Fibroblast of lung (primary cell): ENCODE measurements around the gene NME7. TPM values are rescaled to one million over a fixed set of nuclear protein-coding genes. Genes with fewer than 3 reads are reported as not detected.

Experiments
- DNase-seq, 2 donors: peaks; one replicate each; pipeline versions ENCODE4 v3.0.0 to v3.0.0-alpha.2; 2010; ENCODE audit warnings: low read depth in 2 of 2
- H2AFZ ChIP-seq: 2 replicates; pipeline ENCODE4 v1.5.1; 2012; ENCODE audit warnings: low read length, control low read depth, inconsistent platforms
- H3K27ac ChIP-seq: 2 replicates; pipeline ENCODE4 v1.5.1; 2011; ENCODE audit warnings: low read length, control low read depth; ENCODE audit not compliant: insufficient read depth
- H3K27me3 ChIP-seq: 2 replicates; pipeline ENCODE4 v1.5.1; 2011; ENCODE audit warnings: mild to moderate bottlenecking, low read length; ENCODE audit not compliant: control insufficient read depth, insufficient read depth
- H3K36me3 ChIP-seq: 2 replicates; pipeline ENCODE4 v1.5.1; 2011; ENCODE audit warnings: low read length; ENCODE audit not compliant: control insufficient read depth, insufficient read depth
- H3K4me1 ChIP-seq: 2 replicates; pipeline ENCODE4 v1.5.1; 2011; ENCODE audit warnings: low read length; ENCODE audit not compliant: control insufficient read depth, insufficient read depth; ENCODE audit errors: extremely low read depth
- H3K4me2 ChIP-seq: 2 replicates; pipeline ENCODE4 v1.5.1; 2011; ENCODE audit warnings: low read length, control low read depth; ENCODE audit not compliant: insufficient read depth; ENCODE audit errors: extremely low read depth
- H3K4me3 ChIP-seq, 4 experiments: fragments of 200-600 bp in 1 of 4; sonication (generic) in 1 of 4; replicated peaks in 1 of 4; 2 replicates each; pipeline ENCODE4 v1.5.1; 2011 to 2016; ENCODE audit warnings: low read length in 4 of 4, low read depth in 3 of 4, mild to moderate bottlenecking in 3 of 4, control low read depth in 2 of 4, inconsistent platforms in 1 of 4, mixed read lengths in 1 of 4; ENCODE audit not compliant: insufficient read depth in 1 of 4; ENCODE audit errors: control extremely low read depth in 1 of 4
- H3K79me2 ChIP-seq: 2 replicates; pipeline ENCODE4 v1.5.1; 2012; ENCODE audit warnings: mild to moderate bottlenecking, low read length, inconsistent platforms; ENCODE audit not compliant: control insufficient read depth, insufficient read depth
- H3K9ac ChIP-seq: 2 replicates; pipeline ENCODE4 v1.5.1; 2011; ENCODE audit warnings: mild to moderate bottlenecking, low read length, control low read depth; ENCODE audit not compliant: insufficient read depth
- H3K9me3 ChIP-seq: 2 replicates; pipeline ENCODE4 v1.5.1; 2012; ENCODE audit warnings: low read depth, low read length; ENCODE audit not compliant: control insufficient read depth, insufficient read depth
- H4K20me1 ChIP-seq: 2 replicates; pipeline ENCODE4 v1.5.1; 2011; ENCODE audit warnings: low read length; ENCODE audit not compliant: control insufficient read depth, insufficient read depth; ENCODE audit errors: extremely low read depth
- EZH2 ChIP-seq: IDR thresholded peaks from 2 replicates; pipeline ENCODE4 v1.5.1; 2012; ENCODE audit warnings: low read length, control low read depth, mild to moderate bottlenecking; ENCODE audit errors: missing control alignments
- polyA plus RNA-seq, 2 donors: library from polyadenylated mRNA; depleted of rRNA in 1 of 2; stranded (reverse) in 1 of 2; unstranded in 1 of 2; fragments of >200 nt; gene quantifications; 2 replicates each; pipeline ENCODE4 v1.2.1, GENCODE V29; 2011 to 2012; ENCODE audit warnings: missing spikeins in 1 of 2
- total RNA-seq: library from RNA; depleted of rRNA; stranded (reverse); fragments of >200 nt; gene quantifications from 2 replicates; pipeline ENCODE4 v1.2.1, GENCODE V29; 2014
- TF ChIP-seq, protein P1 (sequence below), 2 donors: IDR thresholded peaks in 1 of 2; conservative IDR thresholded peaks in 1 of 2; 1 replicate in 1 of 2; 2 replicates in 1 of 2; pipeline ENCODE4 v1.5.1; 2011 to 2012; ENCODE audit warnings: low read length in 2 of 2, control low read depth in 1 of 2, inconsistent platforms in 1 of 2, low read depth in 1 of 2, mild to moderate bottlenecking in 1 of 2

NME7 gene
- total and polyA plus RNA-seq, 2 donors (not counting 1 experiment from before 2014, with no cell fraction given) = 21.0 to 30.8 TPM

DNA sequence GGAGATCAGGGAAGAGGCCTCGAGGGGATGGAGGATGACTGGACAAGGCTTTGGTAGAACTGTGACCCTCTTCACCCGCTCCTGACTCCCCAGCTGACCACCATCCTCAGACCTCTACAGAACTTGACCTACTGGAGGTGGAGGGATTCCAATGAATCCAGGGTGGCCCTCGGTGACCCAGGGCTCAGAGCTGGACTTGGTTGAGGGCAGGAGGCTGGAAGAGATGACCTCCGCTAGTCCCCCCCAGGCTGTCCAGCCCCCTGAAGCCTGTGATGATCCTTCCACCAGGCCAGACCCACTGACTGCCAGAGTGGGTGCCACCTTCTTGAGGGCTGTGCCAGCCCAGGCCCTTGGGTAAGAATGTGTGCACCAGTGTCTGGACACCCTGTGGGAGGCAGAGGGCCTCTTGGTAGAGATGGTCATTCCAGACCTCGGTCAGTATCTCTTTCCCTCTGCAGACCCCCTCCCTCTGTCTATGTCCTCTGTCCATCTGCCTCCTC lies 216.2 kb downstream of the NME7 start:
- no peak overlapping the region for H3K4me3 ChIP-seq
- no peaks in the 10 kb centered on the region for H3K9me3 ChIP-seq
- H4K20me1 ChIP-seq = no peaks in the 10 kb centered on the region
- no peaks in the 10 kb centered on the region for H3K79me2 ChIP-seq
- H3K36me3 ChIP-seq = no peaks in the 10 kb centered on the region
- H3K4me2 ChIP-seq = no peak overlapping the region
- DNase-seq = no peak
- no peak overlapping the region for H2AFZ ChIP-seq
- no peak for TF ChIP-seq EZH2
- TF ChIP-seq, protein P1, sequence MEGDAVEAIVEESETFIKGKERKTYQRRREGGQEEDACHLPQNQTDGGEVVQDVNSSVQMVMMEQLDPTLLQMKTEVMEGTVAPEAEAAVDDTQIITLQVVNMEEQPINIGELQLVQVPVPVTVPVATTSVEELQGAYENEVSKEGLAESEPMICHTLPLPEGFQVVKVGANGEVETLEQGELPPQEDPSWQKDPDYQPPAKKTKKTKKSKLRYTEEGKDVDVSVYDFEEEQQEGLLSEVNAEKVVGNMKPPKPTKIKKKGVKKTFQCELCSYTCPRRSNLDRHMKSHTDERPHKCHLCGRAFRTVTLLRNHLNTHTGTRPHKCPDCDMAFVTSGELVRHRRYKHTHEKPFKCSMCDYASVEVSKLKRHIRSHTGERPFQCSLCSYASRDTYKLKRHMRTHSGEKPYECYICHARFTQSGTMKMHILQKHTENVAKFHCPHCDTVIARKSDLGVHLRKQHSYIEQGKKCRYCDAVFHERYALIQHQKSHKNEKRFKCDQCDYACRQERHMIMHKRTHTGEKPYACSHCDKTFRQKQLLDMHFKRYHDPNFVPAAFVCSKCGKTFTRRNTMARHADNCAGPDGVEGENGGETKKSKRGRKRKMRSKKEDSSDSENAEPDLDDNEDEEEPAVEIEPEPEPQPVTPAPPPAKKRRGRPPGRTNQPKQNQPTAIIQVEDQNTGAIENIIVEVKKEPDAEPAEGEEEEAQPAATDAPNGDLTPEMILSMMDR (conservative IDR thresholded peaks at IDR 0.05 in 1 of 2, IDR thresholded peaks at IDR 0.05 in 1 of 2; ENCODE audit: low read depth in 1 of 2, low read length in 2 of 2) = no peak
- H3K9ac ChIP-seq = no peak overlapping the region
- H3K27ac ChIP-seq = no peak overlapping the region
- no peaks in the 10 kb centered on the region for H3K27me3 ChIP-seq
- H3K4me1 ChIP-seq = no peaks in the 10 kb centered on the region

DNA sequence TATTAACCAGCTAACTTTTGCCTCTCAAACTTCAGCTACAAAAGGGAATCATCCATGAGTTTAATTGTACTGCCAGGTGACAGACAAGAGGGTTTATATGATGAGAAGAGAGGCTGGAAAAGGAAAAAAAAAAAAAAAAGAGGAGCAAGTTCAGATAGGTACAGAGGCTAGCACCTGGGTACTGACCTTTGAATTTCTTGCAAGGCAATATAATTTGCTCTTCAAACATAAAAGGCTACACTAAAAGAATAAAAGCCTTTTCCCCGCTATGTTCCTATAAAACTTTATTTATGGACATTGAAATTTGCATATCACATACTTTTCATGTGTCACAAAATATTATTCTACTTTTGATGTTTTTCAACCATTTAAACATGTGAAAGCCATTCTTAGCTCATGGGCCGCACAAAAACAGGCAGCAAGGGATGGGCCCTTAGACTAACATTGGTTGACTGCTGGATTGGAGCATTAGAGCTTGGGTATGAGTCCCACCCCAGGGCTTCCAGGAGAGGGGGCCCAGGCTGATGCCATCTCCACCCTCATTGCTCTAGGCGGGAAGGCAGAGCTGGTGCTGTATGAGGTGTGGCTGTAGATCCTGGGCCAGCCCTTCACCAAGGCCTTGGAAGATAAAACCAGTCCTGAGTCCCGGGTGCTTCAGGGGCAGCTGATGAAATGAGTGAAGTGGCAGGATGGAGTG lies 216.8 kb downstream of the NME7 start:
- no peak overlapping the region for H3K9ac ChIP-seq
- no peaks in the 10 kb centered on the region for H3K36me3 ChIP-seq
- H3K9me3 ChIP-seq = no peaks in the 10 kb centered on the region
- no peaks in the 10 kb centered on the region for H4K20me1 ChIP-seq
- H3K27ac ChIP-seq = no peak overlapping the region
- no peak overlapping the region for H2AFZ ChIP-seq
- H3K79me2 ChIP-seq = no peaks in the 10 kb centered on the region
- no peak overlapping the region for H3K4me2 ChIP-seq
- no peaks in the 10 kb centered on the region for H3K27me3 ChIP-seq
- H3K4me3 ChIP-seq = no peak overlapping the region
- no peak for TF ChIP-seq EZH2
- TF ChIP-seq, protein P1 (conservative IDR thresholded peaks at IDR 0.05 in 1 of 2, IDR thresholded peaks at IDR 0.05 in 1 of 2; ENCODE audit: low read depth in 1 of 2, low read length in 2 of 2) = no peak
- no peaks in the 10 kb centered on the region for H3K4me1 ChIP-seq
- no peak for DNase-seq

DNA sequence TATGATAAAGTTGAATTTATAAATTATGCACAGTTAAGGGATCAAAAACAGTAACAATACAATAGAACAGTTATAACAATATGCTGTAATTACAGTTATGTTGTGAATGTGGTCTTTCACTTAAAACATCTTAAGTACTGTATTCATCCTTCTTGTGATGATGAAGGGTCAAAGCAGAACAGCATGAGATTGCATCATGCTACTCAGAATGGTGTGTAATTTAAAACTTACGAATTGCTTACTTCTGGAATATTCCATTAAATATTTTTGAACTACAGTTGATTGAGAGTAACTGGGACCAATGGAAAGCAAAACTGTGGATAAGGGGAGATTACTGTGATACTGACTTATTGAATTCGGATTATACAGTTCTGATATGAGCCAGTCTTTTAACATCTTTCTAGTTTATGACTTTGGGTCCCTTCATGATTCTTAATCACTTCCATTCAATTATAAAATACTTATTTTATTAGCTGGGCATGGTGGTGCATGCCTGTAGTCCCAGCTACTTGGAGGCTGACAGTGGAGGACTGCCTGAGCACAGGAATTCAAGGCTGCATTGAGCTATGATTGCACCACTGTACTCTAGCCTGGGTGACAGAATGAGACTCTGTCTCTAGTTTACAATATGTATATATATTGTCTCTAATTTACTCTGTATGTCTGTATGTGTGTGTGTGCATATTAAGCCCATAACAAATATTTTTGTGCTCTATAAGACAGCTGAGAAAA lies 217.9 kb downstream of the NME7 start:
- H3K36me3 ChIP-seq = no peaks in the 10 kb centered on the region
- no peaks in the 10 kb centered on the region for H3K79me2 ChIP-seq
- H3K4me2 ChIP-seq = no peak overlapping the region
- H3K27me3 ChIP-seq = no peaks in the 10 kb centered on the region
- no peak overlapping the region for H3K4me3 ChIP-seq
- no peaks in the 10 kb centered on the region for H4K20me1 ChIP-seq
- peak in 1 of 2 donors; percentile 56 for DNase-seq
- H3K4me1 ChIP-seq = no peaks in the 10 kb centered on the region
- H2AFZ ChIP-seq = no peak overlapping the region
- H3K9ac ChIP-seq = no peak overlapping the region
- TF ChIP-seq, protein P1 (conservative IDR thresholded peaks at IDR 0.05 in 1 of 2, IDR thresholded peaks at IDR 0.05 in 1 of 2; ENCODE audit: low read depth in 1 of 2, low read length in 2 of 2) = no peak
- TF ChIP-seq EZH2 = no peak
- H3K27ac ChIP-seq = no peak overlapping the region
- no peaks in the 10 kb centered on the region for H3K9me3 ChIP-seq
